Mesothelial cell of epicardium (in vitro differentiated cells): ENCODE measurements around the gene PARP9. TPM values are rescaled to one million over a fixed set of nuclear protein-coding genes. Genes with fewer than 3 reads are reported as not detected.
"Not testable (repeated sequence)": the region's sequence is repeated elsewhere in the genome, so short reads cannot be mapped to it uniquely, and the experiment has no call there.

Experiments used
- DNase-seq, 2 experiments: peaks; one replicate each; pipeline ENCODE4 v3.0.0; 2021; ENCODE audit warnings: low spot score in 2 of 2; ENCODE audit not compliant: unreplicated experiment in 2 of 2
- H3K27ac Mint-ChIP-seq: 2 replicates; pipeline ENCODE4 v1.8.0; 2021; ENCODE audit warnings: mixed read lengths
- H3K27me3 Mint-ChIP-seq: 2 replicates; pipeline ENCODE4 v1.8.0; 2021; ENCODE audit warnings: low read depth, mixed read lengths
- H3K36me3 Mint-ChIP-seq: 2 replicates; pipeline ENCODE4 v1.8.0; 2021; ENCODE audit warnings: mixed read lengths
- H3K4me1 Mint-ChIP-seq: 2 replicates; pipeline ENCODE4 v1.8.0; 2021; ENCODE audit warnings: mixed read lengths
- H3K4me3 Mint-ChIP-seq: 2 replicates; pipeline ENCODE4 v1.8.0; 2021; ENCODE audit warnings: mild to moderate bottlenecking, moderate library complexity, mixed read lengths
- H3K9me3 Mint-ChIP-seq: 2 replicates; pipeline ENCODE4 v1.8.0; 2021; ENCODE audit warnings: mixed read lengths
- total RNA-seq: library from RNA; stranded (reverse); gene quantifications from 3 replicates; pipeline ENCODE4 v1.2.1, GENCODE V29; 2021
- TF ChIP-seq, protein P1 (sequence below): fragments of 200-600 bp; sonication (generic); IDR thresholded peaks from one replicate; pipeline ENCODE4 v1.5.0; 2021; ENCODE audit warnings: antibody characterized with exemption; ENCODE audit not compliant: unreplicated experiment

The PARP9 gene
- total RNA-seq, 1 donor from 2014 or later = 32.5 TPM

DNA sequence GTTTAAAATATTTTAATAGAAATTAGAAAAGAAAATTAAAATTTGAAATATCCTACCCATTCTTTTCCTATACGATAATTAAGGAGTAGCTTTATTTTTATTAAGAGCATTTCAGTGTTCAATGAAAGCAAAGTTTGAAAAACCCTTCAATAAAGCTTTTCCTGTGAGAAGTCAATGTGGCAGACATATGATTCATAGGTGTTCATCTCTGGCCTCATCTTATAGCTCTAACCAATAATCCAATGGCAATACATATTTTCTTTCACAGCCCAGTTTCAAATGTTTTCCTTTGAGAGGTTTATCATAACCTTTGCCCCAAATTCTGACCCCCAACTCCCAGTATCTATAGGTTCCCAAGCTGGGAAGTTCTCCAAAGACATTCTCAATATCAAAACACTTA lies 57.6 kb downstream of the PARP9 start:
- no peaks in the 10 kb centered on the region for H3K27me3 Mint-ChIP-seq
- H3K4me3 Mint-ChIP-seq = no peak overlapping the region
- peaks cover 21% of the 10 kb centered on the region for H3K9me3 Mint-ChIP-seq
- peaks cover 12% of the 10 kb centered on the region for H3K36me3 Mint-ChIP-seq
- no peak for DNase-seq
- TF ChIP-seq, protein P1, sequence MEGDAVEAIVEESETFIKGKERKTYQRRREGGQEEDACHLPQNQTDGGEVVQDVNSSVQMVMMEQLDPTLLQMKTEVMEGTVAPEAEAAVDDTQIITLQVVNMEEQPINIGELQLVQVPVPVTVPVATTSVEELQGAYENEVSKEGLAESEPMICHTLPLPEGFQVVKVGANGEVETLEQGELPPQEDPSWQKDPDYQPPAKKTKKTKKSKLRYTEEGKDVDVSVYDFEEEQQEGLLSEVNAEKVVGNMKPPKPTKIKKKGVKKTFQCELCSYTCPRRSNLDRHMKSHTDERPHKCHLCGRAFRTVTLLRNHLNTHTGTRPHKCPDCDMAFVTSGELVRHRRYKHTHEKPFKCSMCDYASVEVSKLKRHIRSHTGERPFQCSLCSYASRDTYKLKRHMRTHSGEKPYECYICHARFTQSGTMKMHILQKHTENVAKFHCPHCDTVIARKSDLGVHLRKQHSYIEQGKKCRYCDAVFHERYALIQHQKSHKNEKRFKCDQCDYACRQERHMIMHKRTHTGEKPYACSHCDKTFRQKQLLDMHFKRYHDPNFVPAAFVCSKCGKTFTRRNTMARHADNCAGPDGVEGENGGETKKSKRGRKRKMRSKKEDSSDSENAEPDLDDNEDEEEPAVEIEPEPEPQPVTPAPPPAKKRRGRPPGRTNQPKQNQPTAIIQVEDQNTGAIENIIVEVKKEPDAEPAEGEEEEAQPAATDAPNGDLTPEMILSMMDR = no peak
- H3K27ac Mint-ChIP-seq = no peak overlapping the region
- H3K4me1 Mint-ChIP-seq = peaks cover 8% of the 10 kb centered on the region

DNA sequence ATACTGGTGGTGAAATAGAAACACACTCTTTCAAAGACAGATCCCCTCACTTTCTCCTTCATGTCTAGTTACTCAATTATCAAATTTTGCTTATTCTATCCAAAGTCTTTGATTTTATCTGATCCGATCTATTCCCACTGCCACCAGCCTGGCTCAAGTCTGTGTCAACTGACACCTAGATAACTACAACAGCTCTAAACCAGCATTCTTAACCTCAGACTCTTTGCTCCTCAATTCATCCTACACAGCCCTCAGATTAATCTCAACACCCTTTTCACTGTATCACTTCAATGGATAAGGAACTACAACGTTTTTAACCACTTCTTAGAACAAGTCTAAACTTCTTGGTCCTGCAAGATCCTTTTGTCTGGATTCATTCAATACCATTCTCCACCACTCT lies 58.4 kb downstream of the PARP9 start:
- Mint-ChIP-seq H3K4me1 (peaks cover 3% of the 10 kb centered on the region), H3K4me3 (no peak overlapping the region)

DNA sequence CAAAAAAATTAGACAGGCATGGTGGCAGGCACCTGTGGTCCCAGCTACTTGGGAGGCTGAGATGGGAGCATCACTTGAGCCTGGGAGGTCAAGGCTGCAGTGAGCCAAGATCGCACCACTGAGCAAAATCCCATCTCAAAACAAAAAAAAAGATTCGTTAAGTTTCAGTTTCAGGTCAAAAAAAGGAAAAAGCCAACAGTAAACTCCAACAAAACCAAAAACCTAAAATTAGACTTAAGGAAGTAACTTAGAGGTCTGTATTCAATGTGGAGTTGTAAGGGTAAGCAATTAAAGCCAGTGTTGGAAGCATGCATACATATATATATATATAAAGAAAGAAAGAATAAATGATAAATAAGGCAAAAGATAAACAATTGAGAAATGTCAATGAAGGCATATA lies 61.2 kb downstream of the PARP9 start:
- Mint-ChIP-seq H3K27ac (no peak overlapping the region), H3K36me3 (peaks cover 12% of the 10 kb centered on the region)
- TF ChIP-seq, protein P1 = no peak

More for the DNA sequence above, 58.4 kb downstream of the PARP9 start:
- Mint-ChIP-seq H3K36me3 (peaks cover 12% of the 10 kb centered on the region), H3K27me3 (no peaks in the 10 kb centered on the region), H3K9me3 (peaks cover 21% of the 10 kb centered on the region), H3K27ac (no peak overlapping the region)
- no peak for DNase-seq
- TF ChIP-seq, protein P1 = no peak

DNA sequence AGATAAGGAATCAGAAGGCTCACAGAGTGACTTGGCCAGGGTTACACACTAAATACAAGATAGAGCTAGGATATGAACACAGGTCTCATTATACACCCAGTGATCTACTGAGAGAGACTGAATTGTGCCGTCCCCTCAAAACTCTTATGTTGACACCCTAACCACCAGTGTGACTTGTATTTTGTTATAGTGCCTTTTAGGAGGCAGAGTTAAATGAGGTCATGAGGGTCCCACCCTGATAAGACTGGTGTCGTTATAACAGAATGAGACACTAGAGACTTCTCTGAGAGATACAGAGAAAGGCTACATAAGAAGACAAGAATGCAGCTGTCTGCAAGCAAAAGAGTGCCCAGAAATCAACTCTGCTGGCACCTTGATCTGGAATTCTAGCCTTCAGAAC lies 62.0 kb downstream of the PARP9 start:
- TF ChIP-seq, protein P1 = no peak
- no peak for DNase-seq
- Mint-ChIP-seq H3K36me3 (peaks cover 12% of the 10 kb centered on the region), H3K4me1 (peaks cover 3% of the 10 kb centered on the region), H3K27me3 (no peaks in the 10 kb centered on the region), H3K4me3 (no peak overlapping the region), H3K27ac (no peak overlapping the region), H3K9me3 (peaks cover 11% of the 10 kb centered on the region)

More for the DNA sequence above, 61.2 kb downstream of the PARP9 start:
- no peak for DNase-seq
- Mint-ChIP-seq H3K9me3 (peaks cover 11% of the 10 kb centered on the region), H3K27me3 (no peaks in the 10 kb centered on the region), H3K4me1 (peaks cover 3% of the 10 kb centered on the region), H3K4me3 (no peak overlapping the region)

DNA sequence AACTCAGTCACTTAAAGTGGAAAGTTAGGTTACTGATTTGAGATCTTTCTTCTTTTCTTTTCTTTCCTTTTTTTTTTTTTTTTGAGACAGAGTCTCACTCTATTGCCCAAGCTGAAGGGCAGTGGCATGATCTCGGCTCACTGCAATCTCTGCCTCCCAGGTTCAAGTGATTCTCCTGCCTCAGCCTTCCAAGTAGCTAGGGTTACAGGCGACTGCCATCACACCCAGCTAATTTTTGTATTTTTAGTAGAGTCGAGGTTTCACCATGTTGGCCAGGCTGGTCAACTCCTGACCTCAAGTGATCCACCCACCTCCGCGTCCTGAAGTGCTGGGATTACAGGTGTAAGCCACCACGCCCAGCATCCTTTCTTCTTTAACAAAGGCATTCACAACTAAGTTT lies 63.1 kb downstream of the PARP9 start:
- H3K27ac Mint-ChIP-seq, DNase-seq, H3K4me1 Mint-ChIP-seq, H3K27me3 Mint-ChIP-seq, H3K4me3 Mint-ChIP-seq: not testable (repeated sequence)
- Mint-ChIP-seq H3K9me3 (peaks cover 11% of the 10 kb centered on the region), H3K36me3 (peaks cover 14% of the 10 kb centered on the region)

DNA sequence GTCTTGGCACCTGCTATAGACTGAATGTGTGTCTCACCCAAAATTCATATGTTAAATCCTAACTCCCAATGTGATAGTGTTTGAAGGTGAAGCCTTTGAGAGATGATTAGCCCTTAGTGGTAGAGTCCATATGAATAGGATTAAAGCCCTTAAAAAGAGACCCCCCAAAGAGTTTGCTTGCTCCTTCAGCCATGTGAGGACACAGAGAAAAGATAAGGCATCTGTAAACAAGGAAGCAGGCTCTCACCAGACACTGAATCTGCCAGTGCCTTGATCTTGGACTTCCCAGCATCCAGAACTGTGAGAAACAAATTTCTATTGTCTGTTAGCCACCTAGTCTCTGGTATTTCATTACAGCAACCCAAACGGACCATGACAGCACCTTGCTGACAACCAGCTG lies 65.9 kb downstream of the PARP9 start:
- Mint-ChIP-seq H3K27me3 (no peaks in the 10 kb centered on the region), H3K9me3 (no peaks in the 10 kb centered on the region), H3K36me3 (peaks cover 13% of the 10 kb centered on the region), H3K4me3 (no peak overlapping the region), H3K4me1 (peaks cover 2% of the 10 kb centered on the region), H3K27ac (no peak overlapping the region)
- TF ChIP-seq, protein P1 = no peak
- no peak for DNase-seq
